ENCODE data around the gene SLC6A13.

GRCh38 chr12:271161-271560 lies 8.5 kb upstream of the SLC6A13 start:
- TF ChIP-seq, protein P1, sequence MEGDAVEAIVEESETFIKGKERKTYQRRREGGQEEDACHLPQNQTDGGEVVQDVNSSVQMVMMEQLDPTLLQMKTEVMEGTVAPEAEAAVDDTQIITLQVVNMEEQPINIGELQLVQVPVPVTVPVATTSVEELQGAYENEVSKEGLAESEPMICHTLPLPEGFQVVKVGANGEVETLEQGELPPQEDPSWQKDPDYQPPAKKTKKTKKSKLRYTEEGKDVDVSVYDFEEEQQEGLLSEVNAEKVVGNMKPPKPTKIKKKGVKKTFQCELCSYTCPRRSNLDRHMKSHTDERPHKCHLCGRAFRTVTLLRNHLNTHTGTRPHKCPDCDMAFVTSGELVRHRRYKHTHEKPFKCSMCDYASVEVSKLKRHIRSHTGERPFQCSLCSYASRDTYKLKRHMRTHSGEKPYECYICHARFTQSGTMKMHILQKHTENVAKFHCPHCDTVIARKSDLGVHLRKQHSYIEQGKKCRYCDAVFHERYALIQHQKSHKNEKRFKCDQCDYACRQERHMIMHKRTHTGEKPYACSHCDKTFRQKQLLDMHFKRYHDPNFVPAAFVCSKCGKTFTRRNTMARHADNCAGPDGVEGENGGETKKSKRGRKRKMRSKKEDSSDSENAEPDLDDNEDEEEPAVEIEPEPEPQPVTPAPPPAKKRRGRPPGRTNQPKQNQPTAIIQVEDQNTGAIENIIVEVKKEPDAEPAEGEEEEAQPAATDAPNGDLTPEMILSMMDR (IDR thresholded peaks at IDR 0.05) = no peak
- TF ChIP-seq EP300 (IDR thresholded peaks at IDR 0.05) = no peak
- TF ChIP-seq POLR2A (IDR thresholded peaks at IDR 0.05) = no peak
